WTC11 (cell line): Measurements from ENCODE around the gene PSMD1. TPM values are rescaled to one million over a fixed set of nuclear protein-coding genes. Genes with fewer than 3 reads are reported as not detected.
A peak's percentile ranks its signal among the peaks of the same experiment; 100 is the strongest.

Experiments used
- ATAC-seq: fragments of 200-7000 bp; cut with Tn5 transposase; 2 replicates; pipeline ENCODE4 v1.10.0; 2021; ENCODE audit warnings: mild to moderate bottlenecking, moderate library complexity
- CTCF ChIA-PET: fragments of 300-600 bp; sonication (Branson Sonifier 250); formaldehyde crosslinking; loops from one replicate; lab custom pipeline; 2021; ENCODE audit warnings: antibody characterized with exemption; lab: Charles Lee
- POLR2A ChIA-PET: fragments of 350-600 bp; sonication (Branson Sonifier 250); formaldehyde crosslinking; loops from one replicate; lab custom pipeline; 2021; ENCODE audit warnings: antibody characterized with exemption; lab: Charles Lee
- DNase-seq: peaks from one replicate; pipeline ENCODE4 v3.0.0; 2021; ENCODE audit warnings: low spot score
- H3K27ac Mint-ChIP-seq: 2 replicates; pipeline ENCODE4 v1.8.0; 2021; ENCODE audit warnings: mixed read lengths
- H3K27me3 Mint-ChIP-seq: 2 replicates; pipeline ENCODE4 v1.8.0; 2021; ENCODE audit warnings: low read depth, mild to moderate bottlenecking, moderate library complexity, mixed read lengths
- H3K36me3 Mint-ChIP-seq: 2 replicates; pipeline ENCODE4 v1.8.0; 2021; ENCODE audit warnings: mixed read lengths
- H3K4me1 Mint-ChIP-seq: 2 replicates; pipeline ENCODE4 v1.8.0; 2022; ENCODE audit warnings: mixed read lengths
- H3K4me3 Mint-ChIP-seq: 2 replicates; pipeline ENCODE4 v1.8.0; 2021; ENCODE audit warnings: mild to moderate bottlenecking, moderate library complexity, mixed read lengths
- H3K9me3 Mint-ChIP-seq: 2 replicates; pipeline ENCODE4 v1.8.0; 2021; ENCODE audit warnings: mixed read lengths
- CREB1 ChIP-seq: sonication (generic); formaldehyde crosslinking; IDR thresholded peaks from 2 replicates; pipeline ENCODE4 v1.8.0; 2023; ENCODE audit warnings: mild to moderate bottlenecking, missing genetic modification reagents
- EMX1 ChIP-seq: fragments of 250-450 bp; sonication (Bioruptor Pico); IDR thresholded peaks from 2 replicates; pipeline ENCODE4 v1.8.0; 2021; ENCODE audit warnings: mild to moderate bottlenecking
- ETV6 ChIP-seq: sonication (generic); formaldehyde crosslinking; IDR thresholded peaks from 2 replicates; pipeline ENCODE4 v1.8.1; 2022; ENCODE audit warnings: mild to moderate bottlenecking, missing genetic modification reagents
- GABPB1 ChIP-seq: sonication (generic); formaldehyde crosslinking; IDR thresholded peaks from 2 replicates; pipeline ENCODE4 v1.8.1; 2023; ENCODE audit warnings: mild to moderate bottlenecking, missing genetic modification reagents
- GTF2I ChIP-seq: fragments of 250-450 bp; sonication (Bioruptor Pico); conservative IDR thresholded peaks from 2 replicates; pipeline ENCODE4 v1.4.0; 2021; ENCODE audit warnings: mild to moderate bottlenecking
- HMGA2 ChIP-seq: fragments of 250-450 bp; sonication (Bioruptor Pico); IDR thresholded peaks from 2 replicates; pipeline ENCODE4 v1.4.0; 2021; ENCODE audit warnings: mild to moderate bottlenecking, moderate library complexity
- RORB ChIP-seq: fragments of 250-450 bp; sonication (Bioruptor Pico); IDR thresholded peaks from 2 replicates; pipeline ENCODE4 v1.9.0; 2021; ENCODE audit warnings: mild to moderate bottlenecking
- ZBTB21 ChIP-seq: sonication (generic); formaldehyde crosslinking; IDR thresholded peaks from 2 replicates; pipeline ENCODE4 v1.8.1; 2023; ENCODE audit warnings: mild to moderate bottlenecking, missing genetic modification reagents, borderline replicate concordance
- ZNF121 ChIP-seq: sonication (generic); formaldehyde crosslinking; IDR thresholded peaks from 2 replicates; pipeline ENCODE4 v1.8.0; 2023; ENCODE audit warnings: missing genetic modification reagents
- ZNF232 ChIP-seq: sonication (generic); formaldehyde crosslinking; IDR thresholded peaks from 2 replicates; pipeline ENCODE4 v1.8.0; 2022; ENCODE audit warnings: mild to moderate bottlenecking, missing genetic modification reagents
- ZNF423 ChIP-seq: fragments of 250-450 bp; sonication (Bioruptor Pico); IDR thresholded peaks from 2 replicates; pipeline ENCODE4 v2.1.2; 2022; ENCODE audit warnings: mild to moderate bottlenecking, moderate library complexity
- total RNA-seq: library from RNA; stranded (reverse); gene quantifications from 3 replicates; pipeline ENCODE4 v1.2.3, GENCODE V29; 2021
- TF ChIP-seq, protein P1 (sequence below): sonication (generic); formaldehyde crosslinking; conservative IDR thresholded peaks from 2 replicates; pipeline ENCODE4 v1.8.1; 2023; ENCODE audit warnings: mild to moderate bottlenecking, low read depth, missing genetic modification reagents, moderate library complexity
- TF ChIP-seq, protein P2 (sequence below): sonication (generic); formaldehyde crosslinking; IDR thresholded peaks from 2 replicates; pipeline ENCODE4 v1.8.0; 2023; ENCODE audit warnings: missing genetic modification reagents, mild to moderate bottlenecking, borderline replicate concordance
- TF ChIP-seq, protein P3 (sequence below): sonication (generic); formaldehyde crosslinking; IDR thresholded peaks from 2 replicates; pipeline ENCODE4 v1.8.1; 2022; ENCODE audit warnings: mild to moderate bottlenecking, missing genetic modification reagents, moderate library complexity, borderline replicate concordance
- TF ChIP-seq, protein P4 (sequence below): sonication (generic); formaldehyde crosslinking; IDR thresholded peaks from 2 replicates; pipeline ENCODE4 v1.8.0; 2023; ENCODE audit warnings: mild to moderate bottlenecking, missing genetic modification reagents
- TF ChIP-seq, protein P5 (sequence below): fragments of 200-600 bp; IDR thresholded peaks from 2 replicates; pipeline ENCODE4 v1.8.0; 2022; ENCODE audit warnings: antibody characterized with exemption
- TF ChIP-seq, protein P6 (sequence below): fragments of 250-450 bp; sonication (Bioruptor Pico); IDR thresholded peaks from 2 replicates; pipeline ENCODE4 v2.1.2; 2022; ENCODE audit warnings: mild to moderate bottlenecking, moderate library complexity

The PSMD1 gene
- total RNA-seq, 1 experiment from 2014 or later = 163 TPM

DNA sequence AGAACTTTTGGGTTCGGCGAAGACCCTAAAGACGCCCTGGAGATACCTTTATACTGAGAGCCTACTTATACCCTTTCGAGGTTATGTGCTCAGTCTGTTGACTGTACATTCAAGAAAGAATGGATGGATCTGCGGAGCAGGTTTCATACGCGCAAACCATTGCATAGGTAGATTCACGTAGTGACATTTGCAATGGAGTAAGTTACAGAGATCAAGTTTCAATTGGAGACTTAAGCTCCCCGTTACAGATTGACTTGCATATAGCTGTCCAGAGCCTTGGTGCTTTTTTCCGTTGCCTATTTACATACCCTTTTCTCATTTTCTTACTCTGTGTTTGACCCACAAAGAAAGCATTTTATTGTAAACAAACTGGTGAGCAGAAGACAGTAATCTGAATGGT is 923 bp downstream of the PSMD1 start:
- H3K9me3 Mint-ChIP-seq = no peaks in the 10 kb centered on the region
- H3K27me3 Mint-ChIP-seq = peaks cover 27% of the 10 kb centered on the region
- peak overlapping the region; percentile 83 for H3K27ac Mint-ChIP-seq
- no peak for DNase-seq
- TF ChIP-seq ZBTB21 (CRISPR knock-in tag) (no peak), GABPB1 (CRISPR knock-in tag) (no peak), RORB (CRISPR knock-in tag) (no peak), ZNF423 (CRISPR knock-in tag) (no peak), GTF2I (CRISPR knock-in tag) (no peak)
- TF ChIP-seq, protein P1, sequence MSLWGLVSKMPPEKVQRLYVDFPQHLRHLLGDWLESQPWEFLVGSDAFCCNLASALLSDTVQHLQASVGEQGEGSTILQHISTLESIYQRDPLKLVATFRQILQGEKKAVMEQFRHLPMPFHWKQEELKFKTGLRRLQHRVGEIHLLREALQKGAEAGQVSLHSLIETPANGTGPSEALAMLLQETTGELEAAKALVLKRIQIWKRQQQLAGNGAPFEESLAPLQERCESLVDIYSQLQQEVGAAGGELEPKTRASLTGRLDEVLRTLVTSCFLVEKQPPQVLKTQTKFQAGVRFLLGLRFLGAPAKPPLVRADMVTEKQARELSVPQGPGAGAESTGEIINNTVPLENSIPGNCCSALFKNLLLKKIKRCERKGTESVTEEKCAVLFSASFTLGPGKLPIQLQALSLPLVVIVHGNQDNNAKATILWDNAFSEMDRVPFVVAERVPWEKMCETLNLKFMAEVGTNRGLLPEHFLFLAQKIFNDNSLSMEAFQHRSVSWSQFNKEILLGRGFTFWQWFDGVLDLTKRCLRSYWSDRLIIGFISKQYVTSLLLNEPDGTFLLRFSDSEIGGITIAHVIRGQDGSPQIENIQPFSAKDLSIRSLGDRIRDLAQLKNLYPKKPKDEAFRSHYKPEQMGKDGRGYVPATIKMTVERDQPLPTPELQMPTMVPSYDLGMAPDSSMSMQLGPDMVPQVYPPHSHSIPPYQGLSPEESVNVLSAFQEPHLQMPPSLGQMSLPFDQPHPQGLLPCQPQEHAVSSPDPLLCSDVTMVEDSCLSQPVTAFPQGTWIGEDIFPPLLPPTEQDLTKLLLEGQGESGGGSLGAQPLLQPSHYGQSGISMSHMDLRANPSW (CRISPR knock-in tag) = no peak
- TF ChIP-seq, protein P2, sequence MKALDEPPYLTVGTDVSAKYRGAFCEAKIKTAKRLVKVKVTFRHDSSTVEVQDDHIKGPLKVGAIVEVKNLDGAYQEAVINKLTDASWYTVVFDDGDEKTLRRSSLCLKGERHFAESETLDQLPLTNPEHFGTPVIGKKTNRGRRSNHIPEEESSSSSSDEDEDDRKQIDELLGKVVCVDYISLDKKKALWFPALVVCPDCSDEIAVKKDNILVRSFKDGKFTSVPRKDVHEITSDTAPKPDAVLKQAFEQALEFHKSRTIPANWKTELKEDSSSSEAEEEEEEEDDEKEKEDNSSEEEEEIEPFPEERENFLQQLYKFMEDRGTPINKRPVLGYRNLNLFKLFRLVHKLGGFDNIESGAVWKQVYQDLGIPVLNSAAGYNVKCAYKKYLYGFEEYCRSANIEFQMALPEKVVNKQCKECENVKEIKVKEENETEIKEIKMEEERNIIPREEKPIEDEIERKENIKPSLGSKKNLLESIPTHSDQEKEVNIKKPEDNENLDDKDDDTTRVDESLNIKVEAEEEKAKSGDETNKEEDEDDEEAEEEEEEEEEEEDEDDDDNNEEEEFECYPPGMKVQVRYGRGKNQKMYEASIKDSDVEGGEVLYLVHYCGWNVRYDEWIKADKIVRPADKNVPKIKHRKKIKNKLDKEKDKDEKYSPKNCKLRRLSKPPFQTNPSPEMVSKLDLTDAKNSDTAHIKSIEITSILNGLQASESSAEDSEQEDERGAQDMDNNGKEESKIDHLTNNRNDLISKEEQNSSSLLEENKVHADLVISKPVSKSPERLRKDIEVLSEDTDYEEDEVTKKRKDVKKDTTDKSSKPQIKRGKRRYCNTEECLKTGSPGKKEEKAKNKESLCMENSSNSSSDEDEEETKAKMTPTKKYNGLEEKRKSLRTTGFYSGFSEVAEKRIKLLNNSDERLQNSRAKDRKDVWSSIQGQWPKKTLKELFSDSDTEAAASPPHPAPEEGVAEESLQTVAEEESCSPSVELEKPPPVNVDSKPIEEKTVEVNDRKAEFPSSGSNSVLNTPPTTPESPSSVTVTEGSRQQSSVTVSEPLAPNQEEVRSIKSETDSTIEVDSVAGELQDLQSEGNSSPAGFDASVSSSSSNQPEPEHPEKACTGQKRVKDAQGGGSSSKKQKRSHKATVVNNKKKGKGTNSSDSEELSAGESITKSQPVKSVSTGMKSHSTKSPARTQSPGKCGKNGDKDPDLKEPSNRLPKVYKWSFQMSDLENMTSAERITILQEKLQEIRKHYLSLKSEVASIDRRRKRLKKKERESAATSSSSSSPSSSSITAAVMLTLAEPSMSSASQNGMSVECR (CRISPR knock-in tag) = no peak
- TF ChIP-seq, protein P3, sequence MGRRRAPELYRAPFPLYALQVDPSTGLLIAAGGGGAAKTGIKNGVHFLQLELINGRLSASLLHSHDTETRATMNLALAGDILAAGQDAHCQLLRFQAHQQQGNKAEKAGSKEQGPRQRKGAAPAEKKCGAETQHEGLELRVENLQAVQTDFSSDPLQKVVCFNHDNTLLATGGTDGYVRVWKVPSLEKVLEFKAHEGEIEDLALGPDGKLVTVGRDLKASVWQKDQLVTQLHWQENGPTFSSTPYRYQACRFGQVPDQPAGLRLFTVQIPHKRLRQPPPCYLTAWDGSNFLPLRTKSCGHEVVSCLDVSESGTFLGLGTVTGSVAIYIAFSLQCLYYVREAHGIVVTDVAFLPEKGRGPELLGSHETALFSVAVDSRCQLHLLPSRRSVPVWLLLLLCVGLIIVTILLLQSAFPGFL (CRISPR knock-in tag) = no peak
- TF ChIP-seq, all 79 proteins: peak for 0
- peaks cover 16% of the 10 kb centered on the region for H3K36me3 Mint-ChIP-seq
- CTCF ChIA-PET = interaction anchor here (0.6 to 1.8 kb wide), 6 partner anchors 27 to 620 kb away, joined by 3 to 5 read pairs (median 3); partner anchors contain the start of gene SPATA3
- H3K4me1 Mint-ChIP-seq = peaks cover 20% of the 10 kb centered on the region
- peak overlapping the region; percentile 87 for H3K4me3 Mint-ChIP-seq
- no peak for ATAC-seq
- POLR2A ChIA-PET = interaction anchor here (0.6 kb wide), 1 partner anchor 224 kb away, joined by 3 read pairs; no protein-coding TSS in a partner anchor

DNA sequence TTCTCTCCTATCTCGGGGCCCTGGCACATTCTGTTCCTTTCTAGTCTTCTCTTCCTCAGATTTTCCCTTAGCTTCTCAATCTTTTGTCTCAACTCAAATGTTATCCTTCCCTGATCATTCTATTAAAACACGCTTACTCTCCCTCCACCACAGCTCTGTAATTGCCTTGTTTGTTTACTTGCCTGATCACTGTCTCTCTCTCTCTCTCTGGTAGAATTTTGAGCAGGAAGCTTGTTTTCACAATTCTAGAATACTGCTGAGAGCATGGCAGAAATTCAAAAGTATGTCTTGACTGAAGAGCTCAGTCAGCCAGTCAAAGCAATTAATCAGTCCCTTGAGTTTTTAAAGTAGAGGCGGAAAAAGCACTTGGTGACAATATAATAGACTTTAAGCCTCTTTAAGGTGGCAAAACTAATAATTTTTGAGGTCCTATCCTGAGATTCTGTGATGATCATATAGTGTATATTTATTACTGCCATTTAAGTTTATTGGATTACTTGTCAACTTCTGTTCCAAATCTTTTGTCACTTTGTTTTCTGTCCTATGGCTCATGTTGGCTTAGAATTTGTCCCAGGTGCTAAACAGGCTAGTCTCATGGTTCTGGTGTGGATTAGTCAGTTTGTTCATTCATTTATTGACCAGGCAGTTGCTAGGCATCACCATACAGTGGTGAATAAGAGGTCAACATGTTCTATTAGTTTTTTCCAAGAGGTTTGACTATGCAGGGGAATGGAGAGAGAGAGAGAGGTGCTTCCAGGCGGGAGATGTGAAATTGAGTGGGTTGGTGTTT is 2.3 kb downstream of the PSMD1 start:
- ATAC-seq = no peak
- CTCF ChIA-PET = interaction anchor here (0.6 kb wide), 1 partner anchor 405 kb away, joined by 3 read pairs; the partner anchor contains the start of gene NCL
- POLR2A ChIA-PET = no interaction called here
- Mint-ChIP-seq H3K4me1 (peaks cover 18% of the 10 kb centered on the region), H3K27ac (peak overlapping the region; percentile 50), H3K36me3 (peaks cover 30% of the 10 kb centered on the region)
- TF ChIP-seq ZNF232 (CRISPR knock-in tag) (no peak), CREB1 (no peak), HMGA2 (CRISPR knock-in tag) (no peak), ZNF121 (CRISPR knock-in tag) (no peak), ETV6 (no peak), EMX1 (CRISPR knock-in tag) (no peak)
- TF ChIP-seq, protein P4, sequence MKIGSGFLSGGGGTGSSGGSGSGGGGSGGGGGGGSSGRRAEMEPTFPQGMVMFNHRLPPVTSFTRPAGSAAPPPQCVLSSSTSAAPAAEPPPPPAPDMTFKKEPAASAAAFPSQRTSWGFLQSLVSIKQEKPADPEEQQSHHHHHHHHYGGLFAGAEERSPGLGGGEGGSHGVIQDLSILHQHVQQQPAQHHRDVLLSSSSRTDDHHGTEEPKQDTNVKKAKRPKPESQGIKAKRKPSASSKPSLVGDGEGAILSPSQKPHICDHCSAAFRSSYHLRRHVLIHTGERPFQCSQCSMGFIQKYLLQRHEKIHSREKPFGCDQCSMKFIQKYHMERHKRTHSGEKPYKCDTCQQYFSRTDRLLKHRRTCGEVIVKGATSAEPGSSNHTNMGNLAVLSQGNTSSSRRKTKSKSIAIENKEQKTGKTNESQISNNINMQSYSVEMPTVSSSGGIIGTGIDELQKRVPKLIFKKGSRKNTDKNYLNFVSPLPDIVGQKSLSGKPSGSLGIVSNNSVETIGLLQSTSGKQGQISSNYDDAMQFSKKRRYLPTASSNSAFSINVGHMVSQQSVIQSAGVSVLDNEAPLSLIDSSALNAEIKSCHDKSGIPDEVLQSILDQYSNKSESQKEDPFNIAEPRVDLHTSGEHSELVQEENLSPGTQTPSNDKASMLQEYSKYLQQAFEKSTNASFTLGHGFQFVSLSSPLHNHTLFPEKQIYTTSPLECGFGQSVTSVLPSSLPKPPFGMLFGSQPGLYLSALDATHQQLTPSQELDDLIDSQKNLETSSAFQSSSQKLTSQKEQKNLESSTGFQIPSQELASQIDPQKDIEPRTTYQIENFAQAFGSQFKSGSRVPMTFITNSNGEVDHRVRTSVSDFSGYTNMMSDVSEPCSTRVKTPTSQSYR (CRISPR knock-in tag) = no peak
- TF ChIP-seq, protein P5, sequence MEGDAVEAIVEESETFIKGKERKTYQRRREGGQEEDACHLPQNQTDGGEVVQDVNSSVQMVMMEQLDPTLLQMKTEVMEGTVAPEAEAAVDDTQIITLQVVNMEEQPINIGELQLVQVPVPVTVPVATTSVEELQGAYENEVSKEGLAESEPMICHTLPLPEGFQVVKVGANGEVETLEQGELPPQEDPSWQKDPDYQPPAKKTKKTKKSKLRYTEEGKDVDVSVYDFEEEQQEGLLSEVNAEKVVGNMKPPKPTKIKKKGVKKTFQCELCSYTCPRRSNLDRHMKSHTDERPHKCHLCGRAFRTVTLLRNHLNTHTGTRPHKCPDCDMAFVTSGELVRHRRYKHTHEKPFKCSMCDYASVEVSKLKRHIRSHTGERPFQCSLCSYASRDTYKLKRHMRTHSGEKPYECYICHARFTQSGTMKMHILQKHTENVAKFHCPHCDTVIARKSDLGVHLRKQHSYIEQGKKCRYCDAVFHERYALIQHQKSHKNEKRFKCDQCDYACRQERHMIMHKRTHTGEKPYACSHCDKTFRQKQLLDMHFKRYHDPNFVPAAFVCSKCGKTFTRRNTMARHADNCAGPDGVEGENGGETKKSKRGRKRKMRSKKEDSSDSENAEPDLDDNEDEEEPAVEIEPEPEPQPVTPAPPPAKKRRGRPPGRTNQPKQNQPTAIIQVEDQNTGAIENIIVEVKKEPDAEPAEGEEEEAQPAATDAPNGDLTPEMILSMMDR = no peak
- TF ChIP-seq, protein P6, sequence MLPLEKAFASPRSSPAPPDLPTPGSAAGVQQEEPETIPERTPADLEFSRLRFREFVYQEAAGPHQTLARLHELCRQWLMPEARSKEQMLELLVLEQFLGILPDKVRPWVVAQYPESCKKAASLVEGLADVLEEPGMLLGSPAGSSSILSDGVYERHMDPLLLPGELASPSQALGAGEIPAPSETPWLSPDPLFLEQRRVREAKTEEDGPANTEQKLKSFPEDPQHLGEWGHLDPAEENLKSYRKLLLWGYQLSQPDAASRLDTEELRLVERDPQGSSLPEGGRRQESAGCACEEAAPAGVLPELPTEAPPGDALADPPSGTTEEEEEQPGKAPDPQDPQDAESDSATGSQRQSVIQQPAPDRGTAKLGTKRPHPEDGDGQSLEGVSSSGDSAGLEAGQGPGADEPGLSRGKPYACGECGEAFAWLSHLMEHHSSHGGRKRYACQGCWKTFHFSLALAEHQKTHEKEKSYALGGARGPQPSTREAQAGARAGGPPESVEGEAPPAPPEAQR (CRISPR knock-in tag) = no peak
- TF ChIP-seq, all 79 proteins: peak for 0
- Mint-ChIP-seq H3K27me3 (peaks cover 13% of the 10 kb centered on the region), H3K4me3 (peak overlapping the region; percentile 87), H3K9me3 (no peaks in the 10 kb centered on the region)
- no peak for DNase-seq
